Measurements from ENCODE around the gene MYRFL.

Gene MYRFL

DNA sequence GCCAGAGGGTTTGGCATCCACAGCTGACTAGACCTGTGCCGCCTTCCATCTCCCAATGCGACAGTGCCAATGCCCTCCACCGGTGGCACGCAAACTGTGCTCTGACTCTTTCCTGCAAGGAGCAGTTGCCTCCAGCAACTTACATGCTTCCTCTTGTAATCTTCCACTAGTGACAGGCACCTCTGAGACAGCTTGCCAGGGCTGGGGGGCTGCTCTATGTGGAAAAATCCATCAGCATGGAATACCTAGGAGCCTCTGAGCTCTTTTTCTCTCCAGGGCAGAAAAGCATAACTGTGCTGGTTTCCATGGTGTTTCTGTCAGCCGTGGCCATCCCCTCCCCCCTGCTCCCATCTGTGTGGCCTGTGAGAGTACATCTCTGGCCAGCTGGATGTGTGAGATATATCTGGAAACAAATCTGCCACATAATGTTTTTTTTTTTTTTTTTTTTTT, 110.6 kb downstream of the MYRFL start:
- DNase-seq = no peak

DNA sequence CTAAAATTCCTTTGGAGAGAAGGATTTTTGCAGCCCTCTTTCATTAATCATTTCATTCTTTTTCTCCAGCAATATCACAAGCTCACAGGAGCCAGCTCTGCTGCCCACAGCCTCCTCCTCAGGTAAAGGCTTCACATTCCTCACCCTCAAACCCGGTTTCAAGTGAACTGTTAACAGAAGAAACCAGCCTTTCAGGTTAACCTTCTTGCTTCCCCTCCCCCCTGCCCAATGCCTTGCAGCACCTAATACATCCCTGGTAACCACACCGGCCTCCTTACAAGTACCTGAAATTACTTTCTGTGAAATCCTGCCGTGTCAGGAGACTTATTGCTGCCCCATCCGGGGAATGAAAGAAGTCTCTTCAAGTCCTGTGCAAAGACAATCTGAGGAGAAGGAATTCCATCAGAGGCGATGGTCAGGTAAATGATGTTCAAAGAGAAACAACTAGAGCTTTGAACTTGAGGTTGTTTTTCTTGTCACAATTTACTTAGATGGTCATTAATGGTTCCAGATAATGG, 111.2 kb downstream of the MYRFL start:
- DNase-seq = no peak

DNA sequence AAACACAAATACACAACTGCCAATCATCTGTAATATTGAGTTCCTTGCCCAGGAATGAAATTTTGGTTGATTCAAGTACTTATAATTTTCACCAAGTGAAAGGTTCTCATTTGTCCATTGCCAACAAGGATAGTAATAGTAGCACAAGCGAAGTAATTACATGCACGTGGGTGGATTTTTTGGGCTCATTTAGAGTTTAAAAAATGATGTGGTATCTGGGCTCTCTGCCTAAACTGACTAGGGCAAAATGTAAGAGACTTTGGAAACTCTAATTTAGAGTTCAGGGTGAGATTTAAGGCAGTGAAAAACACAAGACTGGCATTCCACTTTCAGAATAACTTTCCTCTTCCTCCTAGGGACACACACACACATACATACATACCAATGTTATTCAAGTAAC, 111.7 kb downstream of the MYRFL start:
- no peak for DNase-seq

DNA sequence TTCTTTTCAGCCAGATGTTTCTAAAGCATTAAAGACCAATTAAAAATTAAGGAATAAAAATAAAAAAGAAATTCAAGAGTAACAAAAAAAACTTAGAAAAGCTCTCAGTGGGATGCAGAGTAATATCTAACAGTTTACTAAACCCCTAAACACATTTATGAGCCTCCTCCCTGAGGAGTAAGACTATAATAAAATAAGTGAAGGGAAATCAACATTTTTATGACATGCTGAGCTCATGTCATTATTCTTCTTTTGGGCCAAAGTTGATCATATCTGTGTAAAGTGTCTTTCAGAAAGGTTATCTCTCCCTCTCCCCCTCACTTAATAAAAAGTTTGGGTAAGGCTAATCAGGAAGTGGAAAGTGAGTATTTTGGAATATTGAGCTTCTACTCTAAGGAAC, 122.1 kb downstream of the MYRFL start:
- DNase-seq = no peak

DNA sequence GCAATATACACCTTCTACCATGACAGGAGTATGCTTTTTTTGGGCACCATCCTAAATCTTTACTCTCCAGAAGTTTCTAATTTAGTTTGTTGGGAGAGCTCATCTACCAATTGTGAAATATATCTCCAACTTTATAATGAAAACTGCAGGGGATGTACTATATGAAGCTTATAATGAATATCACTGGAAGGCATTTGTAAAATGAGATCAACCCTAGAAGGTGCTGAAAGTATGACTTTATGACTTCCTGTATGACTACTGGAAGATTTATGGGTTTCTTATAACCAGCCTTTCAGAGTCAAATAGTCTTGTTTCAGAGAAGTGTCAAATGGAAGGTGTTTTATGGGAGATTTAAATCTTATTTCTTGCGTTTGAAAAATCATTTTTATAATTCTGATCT, 122.9 kb downstream of the MYRFL start:
- no peak for DNase-seq

DNA sequence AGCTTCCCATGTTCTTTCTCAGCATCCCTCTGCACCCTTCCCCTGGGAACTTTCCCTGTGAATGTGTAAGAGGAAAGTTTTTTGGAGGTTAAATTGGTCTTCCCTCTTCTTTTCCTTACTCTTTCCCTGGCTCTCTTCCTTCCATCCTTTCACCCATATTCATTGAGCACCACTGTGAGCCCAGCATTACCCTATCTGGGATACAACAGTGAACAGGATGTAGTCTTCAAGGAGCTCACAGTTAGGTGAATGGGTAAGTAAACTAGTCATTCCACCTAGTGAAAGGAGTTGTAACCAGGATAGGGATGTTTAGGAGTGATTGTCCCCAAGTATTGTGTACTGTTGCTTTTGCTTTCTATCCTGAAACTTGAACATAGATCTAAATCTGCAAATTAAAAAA, 123.8 kb downstream of the MYRFL start:
- DNase-seq = no peak

DNA sequence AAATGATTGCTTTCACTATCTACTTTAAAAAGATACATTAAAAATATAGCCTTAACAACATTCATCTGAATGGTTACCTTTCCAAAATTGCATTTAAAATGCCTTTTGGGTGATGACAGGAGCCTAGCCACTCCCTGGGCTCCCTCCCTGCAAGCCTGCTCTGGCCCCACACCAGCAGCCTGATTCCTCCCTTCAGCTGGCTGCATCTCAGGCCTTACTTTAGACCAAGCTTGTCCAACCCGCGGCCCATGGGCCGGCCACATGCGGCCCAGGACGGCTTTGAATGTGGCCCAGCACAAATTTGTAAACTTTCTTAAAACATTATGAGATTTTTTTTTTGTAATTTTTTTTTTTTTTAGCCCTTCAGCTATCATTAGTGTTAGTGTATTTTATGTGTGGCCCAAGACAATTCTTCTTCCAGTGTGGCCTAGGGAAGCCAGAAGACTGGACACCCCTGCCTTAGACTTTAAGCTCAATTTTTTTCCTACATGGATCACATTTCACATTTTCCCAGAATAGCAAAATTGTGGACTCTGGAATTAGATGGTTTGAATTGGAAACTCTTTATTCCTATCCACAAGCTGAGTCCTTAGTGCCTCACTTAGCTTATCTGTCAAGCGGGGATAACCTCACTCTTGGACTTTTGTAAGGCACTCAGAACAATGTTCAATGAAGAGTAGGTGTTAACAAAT, 124.4 kb downstream of the MYRFL start:
- DNase-seq = no peak

DNA sequence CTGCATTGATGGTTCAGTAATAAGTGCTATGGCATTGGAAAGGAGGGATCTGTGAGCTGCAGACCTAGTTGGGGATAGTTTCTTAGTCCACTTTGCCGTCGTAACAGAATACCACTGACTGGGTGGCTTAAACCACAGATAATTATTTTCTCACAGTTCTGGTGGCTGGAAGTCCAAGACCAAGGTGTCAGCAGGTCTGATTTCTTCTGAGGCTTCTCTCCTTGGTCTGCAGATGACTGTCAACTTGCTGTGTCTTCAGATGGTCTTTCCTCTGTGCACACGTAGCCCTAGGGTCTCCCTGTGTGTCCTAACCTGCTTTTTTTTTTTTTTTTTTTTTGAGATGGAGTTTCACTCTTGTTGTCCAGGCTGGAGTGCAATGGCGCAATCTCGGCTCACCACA, 126.1 kb downstream of the MYRFL start:
- no peak for DNase-seq

DNA sequence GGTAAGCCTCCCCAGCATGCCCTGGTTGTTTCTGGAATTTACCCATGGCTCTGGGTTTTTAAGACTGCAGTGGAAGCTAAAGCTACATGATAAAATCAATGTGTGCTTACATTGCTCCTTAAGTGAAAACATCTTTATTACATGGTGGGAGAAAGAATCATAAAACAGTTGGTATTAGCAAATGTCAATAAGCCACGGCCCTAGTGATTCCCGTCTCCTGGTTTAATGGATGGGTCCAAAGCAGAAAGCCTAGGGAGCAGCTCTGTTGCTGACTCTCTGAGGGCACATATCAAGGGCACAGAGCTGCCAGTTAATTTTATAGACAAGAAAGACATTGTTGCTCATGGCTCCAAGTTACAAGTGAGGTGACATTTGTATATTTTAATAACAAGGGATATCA, 127.9 kb downstream of the MYRFL start:
- no peak for DNase-seq

DNA sequence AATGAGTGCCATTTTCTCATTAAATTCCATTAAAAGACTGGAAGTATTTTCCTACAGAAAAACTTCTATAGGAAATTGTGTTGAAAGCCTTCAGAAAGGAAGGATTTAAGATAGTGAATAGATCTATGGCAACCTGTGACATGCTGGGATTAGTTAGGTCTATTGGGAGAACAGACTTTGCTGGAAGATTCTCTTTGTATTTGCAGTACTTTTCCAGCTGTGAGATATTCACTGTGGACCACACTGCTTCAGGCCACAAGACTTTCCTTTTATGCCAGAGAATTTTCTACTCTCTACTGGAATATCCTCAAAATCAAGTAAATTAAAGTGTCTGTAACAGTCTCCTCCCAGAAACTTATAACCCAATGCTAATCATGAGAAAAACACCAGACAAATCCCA, 136.2 kb downstream of the MYRFL start:
- DNase-seq = no peak

DNA sequence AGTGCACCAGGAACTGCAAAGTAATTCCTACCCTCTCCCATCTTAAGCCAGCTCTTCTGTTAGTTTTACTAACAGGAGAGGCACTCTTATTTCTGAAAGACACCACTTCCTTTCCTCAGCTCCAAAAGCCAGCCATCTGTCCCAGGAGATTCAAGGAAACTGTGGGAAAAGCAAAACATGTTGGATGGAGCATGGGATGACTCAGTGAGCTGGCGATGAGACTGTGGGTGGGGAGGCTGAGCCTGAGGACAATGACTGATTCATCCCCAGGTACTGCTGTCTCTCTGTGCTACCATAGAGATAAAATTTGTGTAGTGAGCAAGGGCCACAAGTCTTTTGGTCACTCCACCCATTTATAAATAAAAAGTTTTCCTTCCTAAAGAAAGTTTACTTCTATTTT, 141.4 kb downstream of the MYRFL start:
- DNase-seq = no peak

DNA sequence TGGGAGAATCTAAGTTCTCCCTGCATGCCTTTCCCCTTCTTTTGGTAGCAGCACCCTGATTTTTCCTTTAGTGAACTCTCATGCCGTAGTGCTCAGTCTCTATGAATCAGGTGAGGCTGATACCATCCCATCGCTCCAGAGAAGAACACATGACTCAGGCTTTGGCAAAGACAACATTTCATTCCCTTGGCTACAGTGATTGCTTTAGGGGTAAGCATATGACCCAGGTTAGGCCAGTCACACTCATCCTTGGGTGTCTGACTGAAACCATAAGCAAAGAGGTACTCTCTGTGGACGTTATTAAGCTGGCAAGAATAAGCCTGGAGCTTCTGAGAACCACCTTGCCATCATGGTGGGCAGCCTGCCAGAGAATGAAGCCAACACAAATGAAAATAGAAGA, 141.8 kb downstream of the MYRFL start:
- DNase-seq = no peak

DNA sequence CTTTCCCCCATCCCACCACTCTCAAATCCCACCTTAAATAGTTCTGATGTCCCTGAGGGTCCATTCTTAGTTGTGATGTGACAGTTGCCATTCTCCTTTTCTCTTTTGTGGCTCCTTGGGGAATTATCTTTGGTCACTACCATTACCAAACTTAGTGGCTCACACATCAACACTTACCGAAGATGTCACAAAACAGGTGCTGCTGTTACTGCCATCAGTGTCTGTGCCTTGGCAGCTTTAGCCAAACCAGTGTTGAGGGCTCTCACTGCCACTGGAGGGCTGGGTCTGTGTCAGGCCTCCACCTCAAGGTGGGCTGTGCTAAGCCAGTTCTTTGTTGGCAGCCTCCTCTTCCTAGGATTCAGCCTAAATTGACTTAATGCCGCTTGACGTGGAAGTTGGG, 144.0 kb downstream of the MYRFL start:
- DNase-seq = no peak

DNA sequence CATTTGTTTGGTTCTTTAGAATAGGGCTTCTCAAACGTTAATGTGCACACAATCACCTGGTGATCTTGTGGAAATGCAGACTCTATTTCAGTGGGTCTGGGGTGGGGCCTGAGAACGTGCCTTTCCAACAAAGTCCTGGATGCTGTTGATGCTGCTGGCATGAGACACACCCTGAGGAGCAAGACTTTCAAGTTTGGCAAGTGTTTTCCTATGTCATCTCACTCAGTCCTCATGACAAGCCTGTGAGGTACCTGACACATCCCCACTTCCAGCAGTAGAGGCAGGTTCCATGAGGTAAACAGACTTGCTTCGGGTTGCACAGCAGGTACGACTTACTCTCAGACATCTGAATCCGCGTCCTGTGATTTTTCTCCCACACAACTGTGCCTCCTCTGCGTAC, 147.1 kb downstream of the MYRFL start:
- DNase-seq = no peak

DNA sequence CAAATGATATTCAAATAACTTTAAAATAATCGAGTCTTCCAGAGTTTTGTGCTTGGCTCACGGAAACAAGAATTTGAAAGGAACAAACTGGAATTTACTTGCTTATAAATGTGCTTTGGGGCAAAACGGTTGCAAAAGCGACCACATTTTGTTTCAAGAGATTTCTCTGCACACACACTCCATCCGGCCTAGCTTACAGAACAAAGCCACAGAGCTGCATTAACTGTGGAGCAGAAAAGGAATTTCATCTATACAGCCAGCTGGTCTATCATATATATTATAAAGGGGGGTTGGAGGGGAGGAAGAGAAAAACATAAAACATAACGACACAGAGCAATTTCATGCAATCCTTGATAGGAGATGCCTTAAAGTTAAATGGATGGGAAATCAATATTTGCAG, 153.0 kb downstream of the MYRFL start:
- DNase-seq = no peak

DNA sequence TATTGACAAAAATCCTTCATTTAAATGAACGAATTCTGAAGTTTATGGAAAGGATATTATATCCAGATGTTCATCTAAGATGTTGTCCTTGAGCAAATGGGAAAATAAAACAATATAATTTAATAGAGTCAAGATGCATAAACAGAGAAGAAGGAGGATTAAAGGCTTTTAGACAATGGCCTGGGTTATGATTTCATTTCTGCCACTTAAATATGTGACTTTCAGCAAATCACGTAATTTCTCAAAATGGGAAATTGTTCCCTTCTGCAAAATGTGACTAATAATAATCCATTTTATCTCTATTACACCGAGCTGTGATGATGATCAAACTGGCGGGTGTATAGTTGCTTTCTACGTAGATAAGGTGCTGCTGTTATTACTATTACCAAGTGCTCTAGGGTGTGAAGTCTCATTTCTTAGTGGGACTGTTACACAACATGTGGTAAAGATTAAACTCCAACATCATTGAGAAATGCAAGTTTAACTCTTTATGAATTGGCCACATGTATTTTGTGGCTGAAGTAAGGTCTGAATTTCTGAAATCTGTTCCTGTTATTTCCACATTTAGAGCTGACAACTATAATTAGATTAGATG, 157.0 kb downstream of the MYRFL start:
- no peak for DNase-seq

DNA sequence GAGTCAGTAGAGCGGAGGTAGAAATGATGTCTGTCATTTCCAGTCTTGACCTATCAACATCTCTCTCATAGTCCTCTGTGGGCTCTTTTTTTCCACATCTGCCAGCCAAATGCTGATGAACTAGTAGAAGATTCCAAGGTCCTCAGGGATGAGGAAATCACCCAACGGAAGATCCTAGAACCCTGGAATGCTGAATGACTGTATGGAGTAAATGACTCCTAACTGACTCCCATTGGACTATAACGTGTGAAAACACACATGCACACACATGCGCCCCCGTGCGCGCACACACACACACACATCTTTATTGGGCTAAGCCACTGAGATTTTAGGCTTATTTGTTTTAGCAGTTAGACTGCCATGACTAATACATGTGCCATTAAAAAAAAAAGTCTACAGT, 159.2 kb downstream of the MYRFL start:
- DNase-seq = no peak

DNA sequence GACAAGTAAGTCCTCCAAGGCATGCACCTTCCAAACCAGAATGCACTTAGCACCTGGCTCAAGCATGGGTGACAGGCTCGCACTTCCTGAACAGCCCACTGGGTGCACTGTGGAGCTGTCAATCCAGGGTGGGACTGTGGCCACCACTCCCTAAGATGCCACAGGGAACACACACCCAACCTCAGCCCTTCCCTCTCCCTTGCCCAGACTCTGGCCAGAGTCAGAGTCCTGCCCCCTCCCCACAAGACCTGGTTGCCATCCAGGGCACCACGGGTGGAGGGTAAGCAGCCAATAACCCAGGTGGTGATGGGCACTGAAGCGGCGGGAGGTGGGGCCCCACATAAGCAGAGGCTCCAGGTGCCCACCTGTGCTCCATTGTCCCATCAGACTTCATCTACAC, 160.6 kb downstream of the MYRFL start:
- DNase-seq = no peak

DNA sequence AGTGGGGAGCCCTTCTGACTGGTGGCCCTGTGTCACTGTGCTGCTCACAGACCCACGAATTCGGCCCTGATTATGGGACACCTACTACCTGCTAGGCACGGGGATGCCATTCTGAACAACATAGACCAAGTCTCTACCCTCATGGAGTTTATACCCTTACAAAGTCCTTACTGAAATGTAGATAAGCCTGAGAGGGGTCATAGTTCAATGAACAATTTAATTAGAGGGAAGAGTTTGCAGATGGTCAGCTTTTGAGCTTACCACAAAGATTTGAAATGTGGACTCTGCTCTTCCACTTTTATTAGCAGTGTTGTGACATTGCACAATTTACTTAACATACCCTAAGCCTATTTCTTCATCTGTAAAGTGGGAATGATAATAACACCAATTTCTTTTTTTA, 161.1 kb downstream of the MYRFL start:
- DNase-seq = no peak

DNA sequence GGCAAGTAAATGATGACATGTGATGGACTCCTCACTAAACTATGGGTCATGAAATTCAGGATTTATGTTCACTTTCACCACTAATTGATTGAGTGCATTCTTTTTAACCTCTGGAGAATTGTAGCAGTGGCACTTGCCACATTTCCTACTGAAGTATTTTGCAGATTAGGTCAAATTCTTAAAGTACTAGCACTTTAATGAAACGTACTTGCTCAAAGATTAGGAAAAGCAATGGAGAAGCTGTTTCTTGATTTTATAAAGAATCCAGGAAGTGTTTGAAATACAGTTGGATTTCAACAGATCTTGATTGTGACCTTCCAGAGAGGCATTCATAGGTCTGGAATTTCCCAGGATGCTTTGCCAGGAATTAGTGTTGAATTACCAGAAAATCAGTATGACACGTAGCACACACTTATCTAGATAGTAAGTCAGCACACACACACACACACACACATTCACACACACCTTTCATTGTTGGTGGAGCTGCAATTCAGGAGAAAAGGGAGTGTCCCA, 162.6 kb downstream of the MYRFL start:
- DNase-seq = no peak

DNA sequence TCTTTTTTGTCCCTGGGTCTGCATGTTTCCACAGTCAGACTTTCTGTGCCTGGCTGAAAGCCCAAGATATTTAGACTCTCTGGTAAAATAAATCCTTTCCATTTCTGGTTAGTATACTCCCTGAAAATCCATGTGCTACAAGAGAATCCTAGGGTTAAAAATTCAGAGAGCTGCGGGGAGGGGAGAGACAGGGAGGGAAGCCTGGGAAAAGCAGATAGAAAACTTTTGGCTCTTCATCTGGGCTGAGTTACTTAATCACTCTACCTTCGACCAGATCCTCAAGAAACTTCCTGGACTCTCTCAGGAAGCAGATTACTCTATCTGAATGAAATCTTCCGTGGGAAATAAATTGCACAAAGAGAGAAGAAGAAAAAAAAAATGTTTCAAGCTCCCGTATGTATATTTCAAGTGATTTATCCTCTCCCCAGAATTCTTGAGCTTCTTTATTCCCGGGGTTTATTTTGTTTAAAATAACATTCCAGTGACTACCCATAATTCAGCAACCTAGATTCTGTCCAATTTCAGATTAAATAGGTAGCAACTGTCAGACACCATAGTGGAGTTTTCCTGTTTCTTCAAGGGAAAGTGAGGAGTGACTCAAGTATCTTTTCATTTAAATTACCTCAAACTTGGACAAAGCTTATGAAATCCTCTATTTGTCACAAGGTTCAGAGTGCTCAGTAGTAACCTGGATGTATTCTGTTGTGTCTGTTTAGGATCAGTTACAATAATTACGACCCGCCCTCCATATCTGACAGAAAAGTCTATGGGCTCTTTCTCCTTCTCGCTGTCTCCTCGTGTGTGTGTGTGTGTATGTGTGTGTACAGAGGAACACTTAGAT, 163.7 kb downstream of the MYRFL start:
- no peak for DNase-seq

DNA sequence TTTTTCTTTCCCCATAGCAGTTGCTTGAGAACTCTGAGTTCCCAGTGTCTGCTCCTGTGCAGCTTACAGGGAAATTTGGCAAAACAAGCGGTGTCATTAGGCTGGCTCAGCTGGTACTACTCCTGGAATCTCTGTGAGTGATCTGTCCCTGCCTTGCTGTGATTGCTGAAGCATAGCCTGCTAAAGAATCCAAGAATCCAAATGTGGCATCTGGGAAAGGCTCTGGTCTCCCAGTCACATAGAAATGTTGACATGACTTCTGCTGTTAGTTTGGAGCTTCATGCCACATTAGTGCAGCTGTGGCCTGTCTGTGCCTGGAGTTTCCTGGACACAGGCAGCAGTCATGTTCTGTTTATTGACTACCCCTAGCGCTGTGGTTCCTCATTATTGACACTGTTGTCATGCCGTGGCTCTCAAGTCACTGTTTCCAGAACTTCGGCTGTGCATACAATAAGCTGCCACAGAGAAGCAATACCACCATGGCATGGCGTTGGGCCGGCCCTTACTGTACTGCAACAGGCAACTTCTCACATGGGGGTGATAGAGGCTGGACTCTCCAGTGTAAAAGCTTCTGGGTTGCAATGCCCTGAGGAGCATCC, 166.8 kb downstream of the MYRFL start:
- no peak for DNase-seq

DNA sequence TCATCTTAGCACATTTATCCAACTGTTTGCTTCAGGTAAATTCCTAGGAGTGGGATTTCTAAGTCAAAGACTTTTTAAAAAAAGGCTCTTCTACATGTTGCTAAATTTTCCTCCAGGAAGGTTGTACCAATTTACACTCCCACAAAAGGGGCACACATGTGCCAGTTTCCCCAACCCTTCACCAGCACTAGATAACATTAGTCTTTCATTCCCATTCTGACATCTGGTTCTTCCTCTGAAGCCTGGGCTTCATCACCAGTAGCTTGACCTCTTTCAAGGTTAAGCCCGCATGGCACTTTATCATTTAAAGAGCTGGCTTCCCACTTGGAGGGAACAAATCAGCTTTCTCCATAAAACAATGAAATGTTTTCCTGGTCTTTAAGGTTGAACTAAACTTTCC, 168.4 kb downstream of the MYRFL start:
- no peak for DNase-seq
